ENCODE results near the gene GALNT9.

- TF ChIP-seq CTCF (IDR thresholded peaks at IDR 0.05; ENCODE audit: insufficient read depth, low read depth, low read length) (no peak), EZH2 (IDR thresholded peaks at IDR 0.05; ENCODE audit: insufficient read depth, low read length) (no peak)
These were observed 142.3 kb downstream of the GALNT9 start for GRCh38 chr12:132186857-132187620.

All from astrocyte (in vitro differentiated cells and primary cell).